Measurements from ENCODE around the gene ADGRG3. TPM values are rescaled to one million over a fixed set of nuclear protein-coding genes. Genes with fewer than 3 reads are reported as not detected.

The ADGRG3 gene
- total and polyA plus RNA-seq, 2 of the 8 experiments (the other 6 are each of a cell fraction or from before 2014, with no cell fraction given), result 0.28 to 0.98 TPM

GRCh38 chr16:57653936-57654335, 14.2 kb upstream of the ADGRG3 start (continued):
- no peak for TF ChIP-seq ATF2 (IDR thresholded peaks at IDR 0.05; ENCODE audit: low read length)
